ENCODE measurements around the gene HOXD10. TPM values are rescaled to one million over a fixed set of nuclear protein-coding genes. Genes with fewer than 3 reads are reported as not detected.
A peak's percentile ranks its signal among the peaks of the same experiment; 100 is the strongest.

Gene HOXD10
- total and polyA plus RNA-seq, 9 of the 15 experiments (the other 6 are each of a cell fraction or from before 2014, with no cell fraction given) = not detected

GRCh38 chr2:176165370-176166050 is 48.9 kb downstream of the HOXD10 start:
- CTCF ChIA-PET (ENCODE audit: low intra/inter-chr PET ratio) = no interaction called here
- in situ Hi-C loops (cut with MboI) = no loop called here
- Histone ChIP-seq H3K27me3 (ENCODE audit: control insufficient read depth in 2 of 2, insufficient read depth in 2 of 2, low read length in 2 of 2) (peaks cover 51 to 56% of the 10 kb centered on the region in 2 experiments), H3K79me2 (ENCODE audit: control insufficient read depth, insufficient read depth, low read length) (no peaks in the 10 kb centered on the region), H3K9ac (ENCODE audit: insufficient read depth in 1 of 2, low read depth in 2 of 2, low read length in 2 of 2) (no peak overlapping the region), H3K4me2 (ENCODE audit: insufficient read depth, low read length) (no peak overlapping the region), H3K9me1 (ENCODE audit: control insufficient read depth, insufficient read depth, low read length) (no peaks in the 10 kb centered on the region), H2AFZ (ENCODE audit: low read depth, low read length) (no peak overlapping the region), H3K4me3 (no peak overlapping the region), H3K9me3 (replicated peaks; ENCODE audit: control insufficient read depth, insufficient read depth, low read depth, low read length) (no peaks in the 10 kb centered on the region), H3K4me1 (replicated peaks in 1 of 2; ENCODE audit: control insufficient read depth in 2 of 2, insufficient read depth in 2 of 2, low read length in 2 of 2) (peaks cover 0 to 15% of the 10 kb centered on the region in 2 experiments; a peak in 3 of 5 replicates), H4K20me1 (replicated peaks; ENCODE audit: control insufficient read depth, insufficient read depth, low read length) (peaks cover 8% of the 10 kb centered on the region), H3K27ac (ENCODE audit: extremely low read depth, low read depth, low read length) (no peak overlapping the region), H3K36me3 (ENCODE audit: control insufficient read depth, insufficient read depth, low read length) (no peaks in the 10 kb centered on the region)
- ATAC-seq (no peak; the same call in 2 of the 3 replicates), DNase-seq (ENCODE audit: extremely low read depth in 1 of 4, low spot score in 3 of 4) (no peak), FAIRE-seq (no peak)
- POLR2A ChIA-PET = interaction anchor here (0.6 to 1.8 kb wide), 3 partner anchors 10 to 295 kb away, joined by 3 read pairs; no protein-coding TSS in a partner anchor
- BruUV-seq (replicated peaks) = no TSS peak
- TF ChIP-seq MEIS2 (IDR thresholded peaks at IDR 0.05; ENCODE audit: partially characterized antibody) = peak; percentile 49
- TF ChIP-seq PBX2 (CRISPR knock-in tag; IDR thresholded peaks at IDR 0.05; ENCODE audit: low read depth) = no peak
- TF ChIP-seq PBX2 (tag; conservative IDR thresholded peaks at IDR 0.05; ENCODE audit: low read depth) = peak; percentile 70
- TF ChIP-seq EHMT2 (IDR thresholded peaks at IDR 0.05) = no peak
- WGBS (ENCODE audit: insufficient coverage, low coverage, missing lambda C conversion rate) = 17% methylated on average over 25 of the region's 26 CpGs
- intact Hi-C loops (cut with micrococcal nuclease) = no loop called here
